Measurements from ENCODE around the gene ARHGEF19. TPM values are rescaled to one million over a fixed set of nuclear protein-coding genes. Genes with fewer than 3 reads are reported as not detected.

Gene ARHGEF19
- total and polyA plus RNA-seq, 2 of the 13 experiments (the other 11 are each of a cell fraction or from before 2014, with no cell fraction given) = 1.7 to 1.8 TPM

DNA sequence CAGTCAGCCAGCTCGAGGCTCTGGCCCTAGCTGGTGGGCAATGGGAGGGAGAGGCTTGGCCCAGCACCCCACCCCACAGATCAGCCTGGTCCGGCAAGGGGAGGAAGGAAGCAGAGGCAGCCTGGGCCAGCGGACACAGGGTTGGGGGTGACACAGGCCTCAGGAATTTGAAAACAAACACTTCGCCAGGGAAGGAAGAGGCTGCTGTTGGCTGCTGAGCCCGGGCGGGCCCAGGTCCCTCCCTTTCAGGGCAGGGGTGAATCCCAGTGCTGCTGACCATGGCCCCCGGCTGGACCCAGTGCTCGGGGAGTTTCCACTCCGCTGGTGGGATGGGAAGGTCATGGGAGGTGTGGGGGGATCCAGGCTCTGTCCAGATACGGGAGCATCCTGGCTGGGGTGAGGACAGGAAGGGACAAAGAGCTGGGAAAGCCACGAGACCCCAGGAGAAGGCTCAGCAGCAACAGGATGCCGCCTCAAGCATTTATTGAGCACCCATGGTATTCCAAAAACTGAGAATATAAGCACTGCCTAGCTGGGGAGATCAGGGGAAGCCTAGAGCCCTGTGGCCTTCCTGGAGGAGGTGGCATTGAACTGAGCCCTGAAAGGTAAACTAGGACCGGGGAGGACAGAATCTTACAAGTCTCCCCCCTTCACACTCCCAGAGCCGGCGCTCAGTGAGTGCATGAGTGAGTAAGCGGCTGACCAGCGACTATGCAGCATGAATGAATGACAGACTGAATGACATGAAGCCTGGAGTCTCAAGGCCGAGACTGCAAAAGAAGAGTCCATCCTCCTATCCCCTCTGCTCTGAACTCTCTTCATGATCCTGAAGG, 30.3 kb downstream of the ARHGEF19 start (continued):
- TF ChIP-seq, protein P1, sequence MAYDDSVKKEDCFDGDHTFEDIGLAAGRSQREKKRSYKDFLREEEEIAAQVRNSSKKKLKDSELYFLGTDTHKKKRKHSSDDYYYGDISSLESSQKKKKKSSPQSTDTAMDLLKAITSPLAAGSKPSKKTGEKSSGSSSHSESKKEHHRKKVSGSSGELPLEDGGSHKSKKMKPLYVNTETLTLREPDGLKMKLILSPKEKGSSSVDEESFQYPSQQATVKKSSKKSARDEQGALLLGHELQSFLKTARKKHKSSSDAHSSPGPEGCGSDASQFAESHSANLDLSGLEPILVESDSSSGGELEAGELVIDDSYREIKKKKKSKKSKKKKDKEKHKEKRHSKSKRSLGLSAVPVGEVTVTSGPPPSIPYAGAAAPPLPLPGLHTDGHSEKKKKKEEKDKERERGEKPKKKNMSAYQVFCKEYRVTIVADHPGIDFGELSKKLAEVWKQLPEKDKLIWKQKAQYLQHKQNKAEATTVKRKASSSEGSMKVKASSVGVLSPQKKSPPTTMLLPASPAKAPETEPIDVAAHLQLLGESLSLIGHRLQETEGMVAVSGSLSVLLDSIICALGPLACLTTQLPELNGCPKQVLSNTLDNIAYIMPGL (CRISPR knock-in tag; IDR thresholded peaks at IDR 0.05; ENCODE audit: borderline replicate concordance in 1 of 2, low read depth in 1 of 2) = peak in 1 of 2 experiments; percentile 43; a peak in 1 of 4 replicates
- TF ChIP-seq, protein P2, sequence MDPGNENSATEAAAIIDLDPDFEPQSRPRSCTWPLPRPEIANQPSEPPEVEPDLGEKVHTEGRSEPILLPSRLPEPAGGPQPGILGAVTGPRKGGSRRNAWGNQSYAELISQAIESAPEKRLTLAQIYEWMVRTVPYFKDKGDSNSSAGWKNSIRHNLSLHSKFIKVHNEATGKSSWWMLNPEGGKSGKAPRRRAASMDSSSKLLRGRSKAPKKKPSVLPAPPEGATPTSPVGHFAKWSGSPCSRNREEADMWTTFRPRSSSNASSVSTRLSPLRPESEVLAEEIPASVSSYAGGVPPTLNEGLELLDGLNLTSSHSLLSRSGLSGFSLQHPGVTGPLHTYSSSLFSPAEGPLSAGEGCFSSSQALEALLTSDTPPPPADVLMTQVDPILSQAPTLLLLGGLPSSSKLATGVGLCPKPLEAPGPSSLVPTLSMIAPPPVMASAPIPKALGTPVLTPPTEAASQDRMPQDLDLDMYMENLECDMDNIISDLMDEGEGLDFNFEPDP (CRISPR knock-in tag; conservative IDR thresholded peaks at IDR 0.05) = no peak
- TF ChIP-seq ETV6 (CRISPR knock-in tag; conservative IDR thresholded peaks at IDR 0.05) (no peak), SP140L (CRISPR knock-in tag; IDR thresholded peaks at IDR 0.05; ENCODE audit: borderline replicate concordance) (no peak), ZNF430 (CRISPR knock-in tag; IDR thresholded peaks at IDR 0.05) (0 out of 2 replicates have a peak, but pooled peaks have one; percentile 40), ZFY (CRISPR knock-in tag; IDR thresholded peaks at IDR 0.05) (peak; percentile 78), ZNF790 (CRISPR knock-in tag; IDR thresholded peaks at IDR 0.05; ENCODE audit: borderline replicate concordance) (no peak), SIN3A (IDR thresholded peaks at IDR 0.05; ENCODE audit: borderline replicate concordance, low read depth, low read length) (0 out of 2 replicates have a peak, but pooled peaks have one; percentile 11), TCF7L2 (IDR thresholded peaks at IDR 0.05; ENCODE audit: low read depth, low read length) (no peak), KDM5B (CRISPR knock-in tag; IDR thresholded peaks at IDR 0.05; ENCODE audit: borderline replicate concordance) (no peak), ASH2L (IDR thresholded peaks at IDR 0.05; ENCODE audit: insufficient read length, low read depth, low read length) (no peak), ZNF841 (CRISPR knock-in tag; IDR thresholded peaks at IDR 0.05; ENCODE audit: borderline replicate concordance) (no peak), PCBP2 (optimal IDR thresholded peaks at IDR 0.05; ENCODE audit: low read depth, low read length, poor library complexity, severe bottlenecking) (no peak), ZC3H4 (CRISPR knock-in tag; IDR thresholded peaks at IDR 0.05; ENCODE audit: borderline replicate concordance) (no peak), LCORL (IDR thresholded peaks at IDR 0.05) (no peak), LCORL (CRISPR knock-in tag; IDR thresholded peaks at IDR 0.05) (peak; percentile 98), SOX6 (IDR thresholded peaks at IDR 0.05) (no peak), SOX6 (CRISPR knock-in tag; IDR thresholded peaks at IDR 0.05) (peak; percentile 72; the same call in 1 of the 2 replicates), FOXJ3 (CRISPR knock-in tag; IDR thresholded peaks at IDR 0.05; ENCODE audit: borderline replicate concordance) (peak; percentile 24; the same call in 1 of the 2 replicates), SRY (CRISPR knock-in tag; IDR thresholded peaks at IDR 0.05) (no peak)
- TF ChIP-seq, protein P3, sequence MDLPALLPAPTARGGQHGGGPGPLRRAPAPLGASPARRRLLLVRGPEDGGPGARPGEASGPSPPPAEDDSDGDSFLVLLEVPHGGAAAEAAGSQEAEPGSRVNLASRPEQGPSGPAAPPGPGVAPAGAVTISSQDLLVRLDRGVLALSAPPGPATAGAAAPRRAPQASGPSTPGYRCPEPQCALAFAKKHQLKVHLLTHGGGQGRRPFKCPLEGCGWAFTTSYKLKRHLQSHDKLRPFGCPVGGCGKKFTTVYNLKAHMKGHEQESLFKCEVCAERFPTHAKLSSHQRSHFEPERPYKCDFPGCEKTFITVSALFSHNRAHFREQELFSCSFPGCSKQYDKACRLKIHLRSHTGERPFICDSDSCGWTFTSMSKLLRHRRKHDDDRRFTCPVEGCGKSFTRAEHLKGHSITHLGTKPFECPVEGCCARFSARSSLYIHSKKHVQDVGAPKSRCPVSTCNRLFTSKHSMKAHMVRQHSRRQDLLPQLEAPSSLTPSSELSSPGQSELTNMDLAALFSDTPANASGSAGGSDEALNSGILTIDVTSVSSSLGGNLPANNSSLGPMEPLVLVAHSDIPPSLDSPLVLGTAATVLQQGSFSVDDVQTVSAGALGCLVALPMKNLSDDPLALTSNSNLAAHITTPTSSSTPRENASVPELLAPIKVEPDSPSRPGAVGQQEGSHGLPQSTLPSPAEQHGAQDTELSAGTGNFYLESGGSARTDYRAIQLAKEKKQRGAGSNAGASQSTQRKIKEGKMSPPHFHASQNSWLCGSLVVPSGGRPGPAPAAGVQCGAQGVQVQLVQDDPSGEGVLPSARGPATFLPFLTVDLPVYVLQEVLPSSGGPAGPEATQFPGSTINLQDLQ (CRISPR knock-in tag; IDR thresholded peaks at IDR 0.05) = no peak
- TF ChIP-seq, protein P4, sequence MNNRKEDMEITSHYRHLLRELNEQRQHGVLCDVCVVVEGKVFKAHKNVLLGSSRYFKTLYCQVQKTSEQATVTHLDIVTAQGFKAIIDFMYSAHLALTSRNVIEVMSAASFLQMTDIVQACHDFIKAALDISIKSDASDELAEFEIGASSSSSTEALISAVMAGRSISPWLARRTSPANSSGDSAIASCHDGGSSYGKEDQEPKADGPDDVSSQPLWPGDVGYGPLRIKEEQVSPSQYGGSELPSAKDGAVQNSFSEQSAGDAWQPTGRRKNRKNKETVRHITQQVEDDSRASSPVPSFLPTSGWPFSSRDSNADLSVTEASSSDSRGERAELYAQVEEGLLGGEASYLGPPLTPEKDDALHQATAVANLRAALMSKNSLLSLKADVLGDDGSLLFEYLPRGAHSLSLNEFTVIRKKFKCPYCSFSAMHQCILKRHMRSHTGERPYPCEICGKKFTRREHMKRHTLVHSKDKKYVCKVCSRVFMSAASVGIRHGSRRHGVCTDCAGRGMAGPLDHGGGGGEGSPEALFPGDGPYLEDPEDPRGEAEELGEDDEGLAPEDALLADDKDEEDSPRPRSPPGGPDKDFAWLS (CRISPR knock-in tag; IDR thresholded peaks at IDR 0.05; ENCODE audit: borderline replicate concordance) = no peak

Data from HepG2 (cell line).